Fibroblast of the conjunctiva (primary cell): ENCODE results near the gene ANKRD18B.
"Not testable (repeated sequence)": the region's sequence is repeated elsewhere in the genome, so short reads cannot be mapped to it uniquely, and the experiment has no call there.

Experiments used
- DNase-seq: peaks from one replicate; pipeline ENCODE4 v3.0.0-alpha.2; 2010; ENCODE audit warnings: low read depth

ANKRD18B gene

GRCh38 chr9:33523397-33524305 is at the start of gene ANKRD18B:
TSS of gene ANKRD18B (plus strand) at chr9:33524251. CDS start at chr9:33524490, 239 bp downstream.
- DNase-seq, result not testable (repeated sequence)

- DNase-seq, result no peak
Observed at GRCh38 chr9:33475357-33475756, 48.7 kb upstream of the ANKRD18B start.

GRCh38 chr9:33476503-33476902 is 47.5 kb upstream of the ANKRD18B start:
- no peak for DNase-seq

GRCh38 chr9:33480106-33480505 is 43.9 kb upstream of the ANKRD18B start:
- no peak for DNase-seq

- no peak for DNase-seq
Observed at GRCh38 chr9:33480976-33481375, 43.1 kb upstream of the ANKRD18B start.

GRCh38 chr9:33485312-33485711 is 38.7 kb upstream of the ANKRD18B start:
- DNase-seq, result not testable (repeated sequence)

- no peak for DNase-seq
Observed at GRCh38 chr9:33489066-33489465, 35.0 kb upstream of the ANKRD18B start.

GRCh38 chr9:33493819-33494218 is 30.2 kb upstream of the ANKRD18B start:
- DNase-seq, result not testable (repeated sequence)

GRCh38 chr9:33498387-33498786 is 25.7 kb upstream of the ANKRD18B start:
- DNase-seq, result no peak

- peak; percentile 75 for DNase-seq
Observed at GRCh38 chr9:33506626-33507370, 17.3 kb upstream of the ANKRD18B start.

GRCh38 chr9:33510262-33511183 is 13.5 kb upstream of the ANKRD18B start:
- DNase-seq, result no peak

- not testable (repeated sequence) for DNase-seq
Observed at GRCh38 chr9:33511184-33511517, 12.9 kb upstream of the ANKRD18B start.

- not testable (repeated sequence) for DNase-seq
Observed at GRCh38 chr9:33512535-33512934, 11.5 kb upstream of the ANKRD18B start.

- DNase-seq, result not testable (repeated sequence)
Observed at GRCh38 chr9:33515342-33515995, 8.6 kb upstream of the ANKRD18B start.

GRCh38 chr9:33516397-33516796 is 7.7 kb upstream of the ANKRD18B start:
- DNase-seq, result not testable (repeated sequence)

- no peak for DNase-seq
Observed at GRCh38 chr9:33517373-33517772, 6.7 kb upstream of the ANKRD18B start.

GRCh38 chr9:33517934-33518577 is 6.0 kb upstream of the ANKRD18B start:
- not testable (repeated sequence) for DNase-seq

GRCh38 chr9:33521861-33522260 is 2.2 kb upstream of the ANKRD18B start:
- DNase-seq, result not testable (repeated sequence)

GRCh38 chr9:33524306-33524947 is 376 bp downstream of the ANKRD18B start:
- no peak for DNase-seq

GRCh38 chr9:33528069-33528468 is 4.0 kb downstream of the ANKRD18B start:
- not testable (repeated sequence) for DNase-seq
